H1 (cell line): ENCODE data around the gene ASZ1. TPM values are rescaled to one million over a fixed set of nuclear protein-coding genes. Genes with fewer than 3 reads are reported as not detected.

Experiments used
- CHD1 ChIP-seq: IDR thresholded peaks from 2 replicates; pipeline ENCODE4 v1.6.1; 2012; ENCODE audit warnings: low read depth, low read length, improper control_type of control experiment
- CHD7 ChIP-seq: fragments of 300-600 bp; sonication (generic); IDR thresholded peaks from 2 replicates; pipeline ENCODE4 v1.7.1; 2012; ENCODE audit warnings: low read length, moderate library complexity, mild to moderate bottlenecking, inconsistent platforms; ENCODE audit not compliant: insufficient replicate concordance
- JUN ChIP-seq: IDR thresholded peaks from 2 replicates; pipeline ENCODE4 v1.6.1; 2011; ENCODE audit warnings: low read depth, mild to moderate bottlenecking, improper control_type of control experiment, low read length
- polyA plus RNA-seq, 7 experiments: library from polyadenylated mRNA; depleted of rRNA in 3 of 7; stranded (reverse) in 5 of 7; unstranded in 2 of 7; fragments of >200 nt in 5 of 7; fragments of 200-250 nt in 2 of 7; gene quantifications; 1 replicate in 5 of 7; 2 replicates in 1 of 7; 4 replicates in 1 of 7; pipeline versions ENCODE4 v1.2.1 to v1.2.3, GENCODE V29; 2011 to 2013; ENCODE audit warnings: missing spikeins in 2 of 7, mixed read lengths in 2 of 7
- total RNA-seq: library from RNA; stranded (reverse); fragmentation: NEBNext Ultra II Directional; extraction: Animal tissue kit (Norgen Biotek cat#: 25700); gene quantifications from 2 replicates; pipeline ENCODE4 v1.2.1, GENCODE V29; 2021

The ASZ1 gene
- total and polyA plus RNA-seq, 2 of the 8 experiments (the other 6 are each of a cell fraction or from before 2014, with no cell fraction given): not detected

GRCh38 chr7:117383483-117384189, 43.7 kb downstream of the ASZ1 start (continued):
- TF ChIP-seq CHD7: no peak
- TF ChIP-seq CHD1: no peak
- TF ChIP-seq JUN: no peak
